ENCODE data around the gene DHRS7B.
"Not testable (repeated sequence)": the region's sequence is repeated elsewhere in the genome, so short reads cannot be mapped to it uniquely, and the experiment has no call there.

The DHRS7B gene

DNA sequence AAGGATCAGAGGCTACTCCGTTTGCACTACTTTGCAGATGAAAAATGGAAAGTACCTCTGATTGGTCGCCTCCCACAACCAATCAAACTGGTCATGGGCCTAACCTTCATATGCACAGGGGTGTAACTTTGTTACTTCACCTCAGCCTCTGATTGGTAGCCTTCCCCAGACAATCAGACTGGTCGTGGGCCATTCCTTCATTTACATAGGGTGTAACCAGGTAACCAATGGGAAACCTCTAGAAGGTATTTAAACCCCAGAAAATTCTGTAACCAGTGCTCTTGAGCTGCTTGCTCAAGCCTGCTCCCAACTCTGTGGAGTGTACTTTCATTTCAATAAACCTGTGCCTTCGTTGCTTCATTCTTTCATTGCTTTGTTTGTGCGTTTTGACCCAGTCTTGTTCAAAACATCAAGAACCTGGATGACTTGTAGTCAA lies 44.7 kb upstream of the DHRS7B start:
- no peak overlapping the region for H3K23ac ChIP-seq (ENCODE audit: low read length)
- H3K79me1 ChIP-seq (ENCODE audit: low read length) = no peaks in the 10 kb centered on the region
- no peaks in the 10 kb centered on the region for H3K79me2 ChIP-seq (ENCODE audit: control insufficient read depth, insufficient read depth, low read length, poor library complexity)
- H2BK12ac ChIP-seq (ENCODE audit: low read length) = no peak overlapping the region
- H3K9ac ChIP-seq (ENCODE audit: low read length) = no peak overlapping the region
- H3K4ac ChIP-seq (ENCODE audit: low read depth, low read length) = no peak overlapping the region
- H3K27me3 ChIP-seq (ENCODE audit: insufficient read depth, low read length) = no peaks in the 10 kb centered on the region
- no peak overlapping the region for H2AK5ac ChIP-seq (ENCODE audit: low read length)
- H4K91ac ChIP-seq (ENCODE audit: low read depth, low read length) = no peak overlapping the region
- no peak overlapping the region for H3K18ac ChIP-seq (ENCODE audit: low read length)
- no peaks in the 10 kb centered on the region for H3K36me3 ChIP-seq (ENCODE audit: control insufficient read depth in 1 of 2, insufficient read depth in 2 of 2, low read length in 2 of 2)
- no peak overlapping the region for H3K4me2 ChIP-seq (ENCODE audit: low read length)
- no peak overlapping the region for H2BK5ac ChIP-seq (ENCODE audit: low read depth, low read length, poor library complexity)
- no CpG with 5 or more reads among the region's 5 CpGs for WGBS (ENCODE audit: extremely low coverage, insufficient coverage, insufficient read length)
- H2BK120ac ChIP-seq (ENCODE audit: insufficient read depth, low read length, poor library complexity) = no peak overlapping the region
- DNase-seq = no peak
- no peak overlapping the region for H3K27ac ChIP-seq (ENCODE audit: low read depth, low read length)
- no peak overlapping the region for H3K14ac ChIP-seq (ENCODE audit: low read length)
- no peak overlapping the region for H2AFZ ChIP-seq (ENCODE audit: insufficient read depth, low read length, poor library complexity)
- H3K9me3 ChIP-seq (ENCODE audit: insufficient read depth, low read depth, low read length) = no peaks in the 10 kb centered on the region
- H3K4me1 ChIP-seq (ENCODE audit: control insufficient read depth in 1 of 2, insufficient read depth in 2 of 2, low read length in 2 of 2) = no peaks in the 10 kb centered on the region
- H4K8ac ChIP-seq (ENCODE audit: low read depth, low read length) = no peak overlapping the region
- no peak overlapping the region for H4K12ac ChIP-seq (ENCODE audit: low read depth, low read length)
- H3K4me3 ChIP-seq (ENCODE audit: low read depth, low read length) = no peak overlapping the region

DNA sequence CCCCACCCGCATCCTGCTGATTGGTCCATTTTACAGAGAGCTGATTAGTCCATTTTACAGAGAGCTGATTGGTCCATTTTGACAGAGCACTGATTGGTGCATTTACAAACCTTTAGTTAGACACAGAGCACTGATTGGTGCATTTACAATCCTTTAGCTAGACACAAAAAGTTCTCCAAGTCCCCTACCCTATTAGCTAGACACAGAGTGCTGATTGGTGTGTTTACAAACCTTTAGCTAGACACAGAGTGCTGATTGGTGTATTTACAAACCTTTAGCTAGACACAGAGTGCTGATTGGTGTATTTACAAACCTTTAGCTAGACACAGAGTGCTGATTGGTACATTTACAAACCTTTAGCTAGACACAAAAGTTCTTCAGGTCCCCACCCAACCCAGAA lies 41.5 kb upstream of the DHRS7B start:
- not testable (repeated sequence) for H2AK5ac ChIP-seq (ENCODE audit: low read length); H3K23ac ChIP-seq (ENCODE audit: low read length); H3K36me3 ChIP-seq (ENCODE audit: control insufficient read depth in 1 of 2, insufficient read depth in 2 of 2, low read length in 2 of 2); H4K91ac ChIP-seq (ENCODE audit: low read depth, low read length); H4K8ac ChIP-seq (ENCODE audit: low read depth, low read length); H4K12ac ChIP-seq (ENCODE audit: low read depth, low read length); H2BK5ac ChIP-seq (ENCODE audit: low read depth, low read length, poor library complexity); H3K27me3 ChIP-seq (ENCODE audit: insufficient read depth, low read length); H3K4me2 ChIP-seq (ENCODE audit: low read length); H2BK12ac ChIP-seq (ENCODE audit: low read length); H2BK120ac ChIP-seq (ENCODE audit: insufficient read depth, low read length, poor library complexity); H3K18ac ChIP-seq (ENCODE audit: low read length); H2AFZ ChIP-seq (ENCODE audit: insufficient read depth, low read length, poor library complexity); DNase-seq; H3K79me2 ChIP-seq (ENCODE audit: control insufficient read depth, insufficient read depth, low read length, poor library complexity); H3K14ac ChIP-seq (ENCODE audit: low read length); H3K9me3 ChIP-seq (ENCODE audit: insufficient read depth, low read depth, low read length); H3K4me3 ChIP-seq (ENCODE audit: low read depth, low read length); H3K9ac ChIP-seq (ENCODE audit: low read length); H3K79me1 ChIP-seq (ENCODE audit: low read length); H3K4ac ChIP-seq (ENCODE audit: low read depth, low read length); H3K4me1 ChIP-seq (ENCODE audit: control insufficient read depth in 1 of 2, insufficient read depth in 2 of 2, low read length in 2 of 2); H3K27ac ChIP-seq (ENCODE audit: low read depth, low read length)
- no CpG with 5 or more reads among the region's 1 CpG for WGBS (ENCODE audit: extremely low coverage, insufficient coverage, insufficient read length)

DNA sequence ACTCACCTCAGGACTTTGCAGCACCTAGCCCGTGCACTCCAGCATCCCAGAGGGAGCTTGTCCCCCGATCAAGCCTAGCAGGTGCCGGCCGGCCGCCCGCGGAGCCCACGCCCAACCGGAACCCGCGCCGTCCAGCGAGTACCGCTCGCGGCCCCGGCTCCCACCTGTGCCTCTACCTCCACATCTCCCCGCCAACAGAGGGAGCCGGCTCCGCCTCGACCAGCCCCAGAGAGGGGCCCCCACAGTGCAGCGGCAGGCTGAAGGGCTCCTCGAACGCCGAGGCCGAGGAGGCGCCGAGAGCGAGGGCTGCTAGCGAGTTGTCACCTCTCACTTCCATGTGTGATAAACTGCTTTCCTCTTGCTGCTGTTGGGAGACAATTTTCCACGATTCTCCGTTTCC lies 41.1 kb upstream of the DHRS7B start:
- Histone ChIP-seq H3K4me2 (ENCODE audit: low read length) (no peak overlapping the region), H3K4ac (ENCODE audit: low read depth, low read length) (no peak overlapping the region), H3K27me3 (ENCODE audit: insufficient read depth, low read length) (no peaks in the 10 kb centered on the region), H3K18ac (ENCODE audit: low read length) (no peak overlapping the region), H2BK12ac (ENCODE audit: low read length) (no peak overlapping the region), H3K4me1 (ENCODE audit: control insufficient read depth in 1 of 2, insufficient read depth in 2 of 2, low read length in 2 of 2) (no peaks in the 10 kb centered on the region), H3K9ac (ENCODE audit: low read length) (no peak overlapping the region), H3K27ac (ENCODE audit: low read depth, low read length) (no peak overlapping the region), H2BK120ac (ENCODE audit: insufficient read depth, low read length, poor library complexity) (no peak overlapping the region), H3K36me3 (ENCODE audit: control insufficient read depth in 1 of 2, insufficient read depth in 2 of 2, low read length in 2 of 2) (no peaks in the 10 kb centered on the region), H3K23ac (ENCODE audit: low read length) (no peak overlapping the region), H2AK5ac (ENCODE audit: low read length) (no peak overlapping the region), H3K9me3 (ENCODE audit: insufficient read depth, low read depth, low read length) (no peaks in the 10 kb centered on the region), H2BK5ac (ENCODE audit: low read depth, low read length, poor library complexity) (no peak overlapping the region), H2AFZ (ENCODE audit: insufficient read depth, low read length, poor library complexity) (no peak overlapping the region), H4K8ac (ENCODE audit: low read depth, low read length) (no peak overlapping the region), H3K14ac (ENCODE audit: low read length) (no peak overlapping the region), H4K91ac (ENCODE audit: low read depth, low read length) (no peak overlapping the region), H3K4me3 (ENCODE audit: low read depth, low read length) (no peak overlapping the region), H3K79me1 (ENCODE audit: low read length) (no peaks in the 10 kb centered on the region), H4K12ac (ENCODE audit: low read depth, low read length) (no peak overlapping the region), H3K79me2 (ENCODE audit: control insufficient read depth, insufficient read depth, low read length, poor library complexity) (no peaks in the 10 kb centered on the region)
- no peak for DNase-seq
- no CpG with 5 or more reads among the region's 32 CpGs for WGBS (ENCODE audit: extremely low coverage, insufficient coverage, insufficient read length)

- H3K23ac ChIP-seq (ENCODE audit: low read length) = no peak overlapping the region
- no peak overlapping the region for H4K91ac ChIP-seq (ENCODE audit: low read depth, low read length)
- no peaks in the 10 kb centered on the region for H3K9me3 ChIP-seq (ENCODE audit: insufficient read depth, low read depth, low read length)
- no peaks in the 10 kb centered on the region for H3K36me3 ChIP-seq (ENCODE audit: control insufficient read depth in 1 of 2, insufficient read depth in 2 of 2, low read length in 2 of 2)
- H3K14ac ChIP-seq (ENCODE audit: low read length) = no peak overlapping the region
- no peak overlapping the region for H2BK120ac ChIP-seq (ENCODE audit: insufficient read depth, low read length, poor library complexity)
- H2AK5ac ChIP-seq (ENCODE audit: low read length) = no peak overlapping the region
- no peak overlapping the region for H3K18ac ChIP-seq (ENCODE audit: low read length)
- H4K8ac ChIP-seq (ENCODE audit: low read depth, low read length) = no peak overlapping the region
- H2BK5ac ChIP-seq (ENCODE audit: low read depth, low read length, poor library complexity) = no peak overlapping the region
- no peak overlapping the region for H3K4me2 ChIP-seq (ENCODE audit: low read length)
- no peak overlapping the region for H4K12ac ChIP-seq (ENCODE audit: low read depth, low read length)
- no peaks in the 10 kb centered on the region for H3K27me3 ChIP-seq (ENCODE audit: insufficient read depth, low read length)
- H3K9ac ChIP-seq (ENCODE audit: low read length) = no peak overlapping the region
- no peak overlapping the region for H3K4ac ChIP-seq (ENCODE audit: low read depth, low read length)
- H3K27ac ChIP-seq (ENCODE audit: low read depth, low read length) = no peak overlapping the region
- H3K4me1 ChIP-seq (ENCODE audit: control insufficient read depth in 1 of 2, insufficient read depth in 2 of 2, low read length in 2 of 2) = no peaks in the 10 kb centered on the region
- no peak overlapping the region for H3K4me3 ChIP-seq (ENCODE audit: low read depth, low read length)
- no peak overlapping the region for H2AFZ ChIP-seq (ENCODE audit: insufficient read depth, low read length, poor library complexity)
- WGBS (ENCODE audit: extremely low coverage, insufficient coverage, insufficient read length) = no CpG with 5 or more reads among the region's 1 CpG
- H2BK12ac ChIP-seq (ENCODE audit: low read length) = no peak overlapping the region
- no peaks in the 10 kb centered on the region for H3K79me2 ChIP-seq (ENCODE audit: control insufficient read depth, insufficient read depth, low read length, poor library complexity)
- H3K79me1 ChIP-seq (ENCODE audit: low read length) = no peaks in the 10 kb centered on the region
- no peak for DNase-seq
These were observed 37.6 kb upstream of the DHRS7B start for GRCh38 chr17:21089145-21089544.
